GM21447 (cell line): Measurements from ENCODE around the gene UBN2.
"Not testable (repeated sequence)": the region's sequence is repeated elsewhere in the genome, so short reads cannot be mapped to it uniquely, and the experiment has no call there.

Experiments
- ATAC-seq: cut with Tn5 transposase; IDR thresholded peaks from one replicate; pipeline ENCODE4 v1.9.1; 2021; ENCODE audit not compliant: unreplicated experiment

UBN2 gene

GRCh38 chr7:139294241-139294640 lies 63.2 kb downstream of the UBN2 start:
- no peak for ATAC-seq

- no peak for ATAC-seq
Measured at GRCh38 chr7:139294951-139295575, 64.0 kb downstream of the UBN2 start.

- ATAC-seq: no peak
Measured at GRCh38 chr7:139297795-139298194, 66.8 kb downstream of the UBN2 start.

- no peak for ATAC-seq
Measured at GRCh38 chr7:139299296-139299695, 68.3 kb downstream of the UBN2 start.

GRCh38 chr7:139300390-139300789 lies 69.4 kb downstream of the UBN2 start:
- ATAC-seq: no peak

GRCh38 chr7:139304517-139304916 lies 73.5 kb downstream of the UBN2 start:
- ATAC-seq: no peak

- ATAC-seq: no peak
Measured at GRCh38 chr7:139317939-139318505, 87.0 kb downstream of the UBN2 start.

- ATAC-seq: no peak
Measured at GRCh38 chr7:139321071-139321745, 90.2 kb downstream of the UBN2 start.

GRCh38 chr7:139324709-139325108 lies 93.7 kb downstream of the UBN2 start:
- not testable (repeated sequence) for ATAC-seq

- no peak for ATAC-seq
Measured at GRCh38 chr7:139328375-139328774, 97.3 kb downstream of the UBN2 start.

GRCh38 chr7:139329119-139329518 lies 98.1 kb downstream of the UBN2 start:
- no peak for ATAC-seq

GRCh38 chr7:139330333-139331030 lies 99.4 kb downstream of the UBN2 start:
- ATAC-seq: no peak

GRCh38 chr7:139332697-139333359 lies 101.8 kb downstream of the UBN2 start:
- no peak for ATAC-seq

- not testable (repeated sequence) for ATAC-seq
Measured at GRCh38 chr7:139333443-139333842, 102.4 kb downstream of the UBN2 start.

- ATAC-seq: no peak
Measured at GRCh38 chr7:139334399-139335150, 103.5 kb downstream of the UBN2 start.

GRCh38 chr7:139339025-139339424 lies 108.0 kb downstream of the UBN2 start:
- no peak for ATAC-seq

- no peak for ATAC-seq
Measured at GRCh38 chr7:139339698-139340036, 108.6 kb downstream of the UBN2 start.

GRCh38 chr7:139340037-139340807 lies 109.2 kb downstream of the UBN2 start:
- ATAC-seq: peak; percentile 84

GRCh38 chr7:139340808-139341057 lies 109.7 kb downstream of the UBN2 start:
- no peak for ATAC-seq

GRCh38 chr7:139341058-139341775 lies 110.2 kb downstream of the UBN2 start, which contains the start of gene FMC1:
Gene FMC1, plus strand, starts transcription at chr7:139341337. Its CDS starts 48 bp downstream, at chr7:139341385.
- peak; percentile 57 for ATAC-seq
